ENCODE measurements around the gene PLEKHA7. TPM values are rescaled to one million over a fixed set of nuclear protein-coding genes. Genes with fewer than 3 reads are reported as not detected.

The PLEKHA7 gene
- total and polyA plus RNA-seq, 2 donors from 2014 or later: 24.4 to 65.7 TPM

DNA sequence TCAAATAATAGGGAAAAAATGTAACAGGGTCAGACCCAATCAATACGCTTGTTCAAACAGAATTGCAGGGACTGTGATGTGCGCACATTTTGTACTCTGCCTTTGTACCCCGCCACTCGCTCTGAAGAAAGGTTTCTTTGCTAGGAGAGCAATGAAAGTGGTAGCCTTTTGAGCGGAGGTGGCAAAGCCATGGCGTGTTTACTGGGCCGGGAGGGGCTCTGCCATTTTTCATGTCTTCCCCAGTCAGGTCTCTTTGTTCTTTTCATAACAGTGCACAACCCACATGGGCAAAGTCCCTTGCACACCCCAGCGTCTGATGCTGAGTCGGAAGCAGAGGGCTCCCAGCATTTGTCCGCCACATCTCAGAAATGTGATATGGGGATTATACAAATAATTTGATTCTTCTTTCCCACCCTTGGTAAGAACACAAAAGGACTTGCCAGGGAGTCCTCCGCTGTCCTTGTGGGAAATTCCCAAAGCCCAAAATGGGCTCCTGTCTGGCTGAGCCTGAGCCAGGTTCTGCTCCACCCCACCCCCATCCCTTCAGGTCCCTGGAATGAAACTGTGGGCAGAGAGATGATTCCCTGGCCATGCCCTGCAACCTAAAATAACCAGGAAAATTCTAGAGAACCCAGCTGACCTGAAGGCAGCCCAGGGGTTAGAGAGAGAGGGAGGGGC lies 239.1 kb downstream of the PLEKHA7 start:
- H3K36me3 ChIP-seq (ENCODE audit: control insufficient read depth in 2 of 3, insufficient read depth in 3 of 3, low read length in 3 of 3): peaks cover 0 to 9% (median 4%) of the 10 kb centered on the region in 3 donors
- FAIRE-seq (no peak), DNase-seq (peak in 1 of 5 donors; percentile 21)
- intact Hi-C loops (cut with DNase I): no loop called here
- H3K4me3 ChIP-seq (ENCODE audit: low read length in 3 of 3): no peak overlapping the region
- H3K4me1 ChIP-seq (ENCODE audit: control insufficient read depth in 2 of 3, insufficient read depth in 2 of 3, low read depth in 1 of 3, low read length in 3 of 3): no peaks in the 10 kb centered on the region
- H3K27me3 ChIP-seq (ENCODE audit: control insufficient read depth, insufficient read depth, low read length): no peaks in the 10 kb centered on the region
- H3K9ac ChIP-seq (ENCODE audit: low read length in 3 of 3): no peak overlapping the region
- no peak for TF ChIP-seq CTCF (IDR thresholded peaks at IDR 0.05; ENCODE audit: borderline replicate concordance, extremely low read depth, insufficient read depth)
- H3K9me3 ChIP-seq (ENCODE audit: control insufficient read depth in 2 of 3, insufficient read depth in 1 of 3, low read length in 3 of 3): no peaks in the 10 kb centered on the region
- no peak overlapping the region for H3K27ac ChIP-seq (ENCODE audit: low read depth in 2 of 2, low read length in 2 of 2)

DNA sequence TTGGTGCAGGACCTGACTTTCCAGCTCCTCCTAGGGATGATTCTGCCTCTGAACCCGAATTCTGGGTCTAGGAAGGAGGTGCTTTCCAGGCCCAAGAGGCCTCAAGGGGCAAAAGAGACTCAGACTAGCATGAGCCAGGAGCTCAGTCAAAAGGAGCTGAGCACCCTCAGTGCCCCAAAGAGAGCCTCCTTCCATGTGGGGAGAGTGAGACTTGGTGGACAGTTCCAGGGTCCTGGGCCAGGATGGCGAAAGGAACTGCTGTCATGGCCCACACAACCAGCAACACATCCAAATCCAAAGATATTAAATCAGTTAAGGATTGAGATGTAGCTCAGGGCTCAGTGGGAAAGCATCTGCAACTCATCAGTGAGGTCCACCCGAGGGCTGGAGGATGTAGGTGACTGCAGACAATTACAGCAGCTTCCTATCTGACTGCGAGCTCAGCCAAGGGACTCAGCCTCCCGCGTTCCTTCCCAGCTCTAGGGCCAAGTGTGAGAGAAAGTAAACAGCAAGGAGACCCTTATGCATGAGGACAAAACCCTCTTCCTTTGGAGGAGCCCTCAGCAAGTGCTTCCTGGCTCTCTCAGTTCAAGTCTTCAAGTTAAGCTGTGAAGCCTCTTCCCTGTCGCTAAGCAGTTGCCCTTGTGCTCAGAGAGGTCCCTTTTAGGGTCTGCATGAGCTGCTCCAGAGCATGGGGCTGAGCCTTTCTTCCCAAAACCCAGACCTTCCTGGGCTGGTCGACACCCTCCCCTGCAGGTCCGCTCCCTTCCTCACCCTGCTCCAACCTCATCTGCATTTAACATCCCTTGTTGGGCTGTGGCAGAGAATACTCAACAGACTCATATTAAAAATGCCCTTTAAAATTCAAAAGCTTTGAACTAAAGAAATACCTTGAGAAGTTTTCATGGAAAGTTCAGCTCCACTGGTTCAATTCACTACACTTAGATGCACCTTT lies 240.0 kb downstream of the PLEKHA7 start:
- no peak overlapping the region for H3K27ac ChIP-seq (ENCODE audit: low read depth in 2 of 2, low read length in 2 of 2)
- H3K27me3 ChIP-seq (ENCODE audit: control insufficient read depth, insufficient read depth, low read length): no peaks in the 10 kb centered on the region
- DNase-seq (peak in 1 of 5 donors; percentile 15), FAIRE-seq (no peak)
- TF ChIP-seq CTCF (IDR thresholded peaks at IDR 0.05; ENCODE audit: borderline replicate concordance, extremely low read depth, insufficient read depth): no peak
- peaks cover 0 to 9% (median 4%) of the 10 kb centered on the region in 3 donors for H3K36me3 ChIP-seq (ENCODE audit: control insufficient read depth in 2 of 3, insufficient read depth in 3 of 3, low read length in 3 of 3)
- H3K9ac ChIP-seq (ENCODE audit: low read length in 3 of 3): no peak overlapping the region
- H3K4me1 ChIP-seq (ENCODE audit: control insufficient read depth in 2 of 3, insufficient read depth in 2 of 3, low read depth in 1 of 3, low read length in 3 of 3): no peaks in the 10 kb centered on the region
- intact Hi-C loops (cut with DNase I): no loop called here
- H3K9me3 ChIP-seq (ENCODE audit: control insufficient read depth in 2 of 3, insufficient read depth in 1 of 3, low read length in 3 of 3): no peaks in the 10 kb centered on the region
- H3K4me3 ChIP-seq (ENCODE audit: low read length in 3 of 3): no peak overlapping the region

GRCh38 chr11:16772141-16772512 lies 242.1 kb downstream of the PLEKHA7 start:
- Histone ChIP-seq H3K27me3 (ENCODE audit: control insufficient read depth, insufficient read depth, low read length) (no peaks in the 10 kb centered on the region), H3K36me3 (ENCODE audit: control insufficient read depth in 2 of 3, insufficient read depth in 3 of 3, low read length in 3 of 3) (peaks cover 0 to 3% (median 2%) of the 10 kb centered on the region in 3 donors), H3K9me3 (ENCODE audit: control insufficient read depth in 2 of 3, insufficient read depth in 1 of 3, low read length in 3 of 3) (no peaks in the 10 kb centered on the region), H3K4me1 (ENCODE audit: control insufficient read depth in 2 of 3, insufficient read depth in 2 of 3, low read depth in 1 of 3, low read length in 3 of 3) (no peaks in the 10 kb centered on the region), H3K9ac (ENCODE audit: low read length in 3 of 3) (no peak overlapping the region), H3K4me3 (ENCODE audit: low read length in 3 of 3) (no peak overlapping the region), H3K27ac (ENCODE audit: low read depth in 2 of 2, low read length in 2 of 2) (no peak overlapping the region)
- TF ChIP-seq CTCF (IDR thresholded peaks at IDR 0.05; ENCODE audit: borderline replicate concordance, extremely low read depth, insufficient read depth): no peak
- intact Hi-C loops (cut with DNase I): no loop called here
- DNase-seq (no peak), FAIRE-seq (no peak)
